NCI-H2171 treated with DMSO at 0.1 percent for 48 hours (cell line): ENCODE results near the gene NOS2.
"Not testable (repeated sequence)": the region's sequence is repeated elsewhere in the genome, so short reads cannot be mapped to it uniquely, and the experiment has no call there.

Experiments
- DNase-seq: peaks from one replicate; lab custom pipeline; 2025; lab: John Stamatoyannopoulos, UW

The NOS2 gene

DNA sequence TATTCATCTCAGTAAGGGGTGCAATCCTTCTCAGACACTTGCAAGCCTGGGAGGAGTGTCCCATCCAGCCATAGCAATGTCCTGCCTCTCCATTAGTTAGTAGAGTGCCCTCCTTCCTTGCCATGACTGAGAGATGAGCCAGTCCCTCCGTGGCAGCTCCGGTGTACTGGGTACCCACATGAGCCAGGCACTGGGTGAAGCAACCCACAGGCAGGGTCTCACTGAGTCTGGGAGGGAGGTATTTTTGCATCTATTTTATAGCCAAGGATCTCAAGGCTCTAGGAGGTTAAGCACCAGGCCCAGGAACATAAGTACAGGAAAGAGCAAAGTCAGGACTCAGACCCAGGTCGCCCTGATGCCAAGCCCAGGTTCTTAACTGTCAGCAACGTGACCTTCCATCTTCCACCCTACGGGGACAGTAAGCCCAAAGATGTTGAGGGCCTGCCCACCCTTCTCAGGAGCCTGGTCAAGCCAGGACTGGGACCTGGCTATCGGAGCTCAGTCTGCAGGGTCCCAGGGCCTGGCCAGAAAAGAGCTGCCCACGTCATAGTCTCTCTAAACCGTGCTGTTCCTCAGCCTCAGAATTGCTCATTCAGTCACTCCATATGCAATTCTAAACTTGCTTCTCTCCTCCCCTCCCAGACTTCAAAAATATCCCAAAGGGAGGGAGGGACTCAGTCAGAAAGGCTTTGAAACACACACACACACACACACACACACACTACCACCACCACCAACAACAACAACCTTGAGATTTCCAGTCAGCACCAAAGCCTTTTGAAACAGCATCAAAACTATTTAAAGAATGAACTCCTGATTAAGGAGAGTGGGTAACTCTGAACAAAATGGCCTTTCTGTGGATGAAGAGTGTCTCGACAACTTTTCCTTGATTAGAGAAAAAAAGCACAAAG lies 16.6 kb downstream of the NOS2 start:
- DNase-seq: no peak

DNA sequence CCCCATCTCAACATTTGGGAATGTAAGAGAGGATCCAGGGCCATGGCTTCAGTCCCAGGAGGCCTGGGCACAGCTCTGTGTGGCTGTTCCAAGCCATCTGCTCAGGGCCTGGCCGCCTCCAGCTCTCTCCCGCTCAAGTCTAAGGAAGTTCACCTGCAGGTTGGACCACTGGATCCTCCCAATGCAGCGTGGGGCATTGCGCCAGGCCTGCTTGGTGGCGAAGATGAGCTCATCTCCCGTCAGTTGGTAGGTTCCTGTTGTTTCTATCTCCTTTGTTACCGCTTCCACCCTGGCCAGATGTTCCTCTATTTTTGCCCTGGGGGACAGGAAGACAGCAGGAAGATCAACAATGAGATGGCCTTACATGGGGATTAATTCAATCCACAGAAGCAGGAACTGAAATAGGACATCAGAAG lies 17.5 kb downstream of the NOS2 start:
- DNase-seq: peak; percentile 48

DNA sequence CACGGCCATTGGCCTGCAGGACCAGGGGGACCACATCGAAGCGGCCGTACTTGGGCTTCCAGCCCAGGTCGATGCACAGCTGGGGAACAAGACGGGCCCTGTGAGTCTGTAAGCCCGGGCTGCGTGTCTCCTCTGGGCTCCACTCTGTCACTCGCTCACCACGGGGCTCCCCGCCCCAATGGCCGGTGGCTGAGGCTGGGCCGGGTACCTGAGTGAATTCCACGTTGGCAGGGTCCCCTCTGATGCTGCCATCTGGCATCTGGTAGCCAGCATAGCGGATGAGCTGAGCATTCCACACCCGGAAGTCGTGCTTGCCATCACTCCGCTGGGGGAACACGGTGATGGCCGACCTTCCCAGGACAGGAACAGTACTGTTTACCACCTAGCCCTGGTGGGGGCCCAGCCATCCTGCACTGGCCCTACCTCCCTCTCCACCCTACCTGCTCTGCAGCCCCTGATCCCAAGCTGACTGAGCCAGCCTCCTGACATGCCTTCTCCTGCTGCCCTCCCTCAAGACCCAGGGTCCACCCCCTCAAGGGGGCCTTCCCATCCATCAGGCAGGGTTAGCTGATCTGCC lies 19.4 kb downstream of the NOS2 start:
- DNase-seq: no peak

- no peak for DNase-seq
Measured at GRCh38 chr17:27780092-27780827, 20.1 kb downstream of the NOS2 start.

GRCh38 chr17:27778183-27778582 lies 22.1 kb downstream of the NOS2 start:
- DNase-seq: no peak

- no peak for DNase-seq
Measured at GRCh38 chr17:27776882-27777624, 23.3 kb downstream of the NOS2 start.

GRCh38 chr17:27771586-27771985 lies 28.7 kb downstream of the NOS2 start:
- no peak for DNase-seq

DNA sequence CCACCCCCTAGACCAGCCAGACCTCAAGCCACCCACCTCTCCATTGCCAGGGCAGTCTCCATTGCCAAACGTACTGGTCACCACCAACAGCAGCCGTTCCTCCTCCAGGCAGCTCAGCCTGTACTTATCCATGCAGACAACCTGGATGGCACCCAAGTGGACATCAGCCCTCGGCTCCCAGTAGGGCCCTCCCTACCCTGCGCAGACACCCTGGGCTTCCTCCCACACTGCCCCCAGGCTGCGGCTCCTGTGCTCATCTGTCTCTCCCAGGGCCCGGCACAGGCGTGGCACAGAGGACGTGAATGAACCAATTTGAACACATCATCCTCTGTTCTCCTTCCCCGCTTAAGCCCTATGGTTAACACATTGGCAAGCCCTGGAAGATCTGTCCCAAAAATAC lies 29.5 kb downstream of the NOS2 start:
- no peak for DNase-seq

- DNase-seq: no peak
Measured at GRCh38 chr17:27768858-27769410, 31.4 kb downstream of the NOS2 start.

GRCh38 chr17:27766438-27766837 lies 33.9 kb downstream of the NOS2 start:
- no peak for DNase-seq

- no peak for DNase-seq
Measured at GRCh38 chr17:27765353-27765752, 35.0 kb downstream of the NOS2 start.

- no peak for DNase-seq
Measured at GRCh38 chr17:27764589-27764988, 35.7 kb downstream of the NOS2 start.

DNA sequence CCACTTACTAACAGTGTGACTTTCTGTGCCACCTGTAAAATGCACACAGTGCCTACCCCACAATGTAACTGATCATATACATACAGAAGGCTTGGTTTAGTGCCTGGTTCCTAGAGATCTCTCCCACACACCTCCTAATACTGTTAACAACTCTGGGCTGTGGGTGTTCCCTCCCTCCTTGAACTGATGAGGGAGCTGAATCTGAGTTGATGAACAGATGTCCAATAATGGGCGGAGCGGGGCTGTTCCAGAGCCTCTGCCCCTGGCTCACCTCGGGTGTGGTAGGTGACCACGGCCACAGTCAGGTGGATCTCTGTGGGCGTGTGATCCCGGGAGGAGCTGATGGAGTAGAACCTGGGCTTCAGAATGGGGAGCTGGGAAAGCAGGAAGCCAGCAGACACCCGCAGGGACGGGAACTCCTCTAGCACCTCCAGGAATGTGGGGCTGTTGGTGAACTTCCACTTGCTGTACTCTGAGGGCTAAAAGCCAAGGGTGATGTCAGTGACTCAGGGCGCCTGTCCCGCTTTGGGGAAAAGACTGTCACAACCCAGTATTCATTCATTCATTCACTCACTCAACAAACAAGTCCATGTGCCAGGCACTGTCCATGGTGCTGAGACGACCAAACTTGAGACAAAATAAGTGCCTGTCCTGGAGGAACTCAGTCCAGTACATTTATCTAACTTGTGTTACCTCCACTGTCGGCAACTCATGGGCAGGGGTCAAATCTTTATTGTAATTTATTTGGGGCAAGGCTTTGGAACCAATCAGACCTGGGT lies 37.6 kb downstream of the NOS2 start:
- DNase-seq: no peak

- DNase-seq: not testable (repeated sequence)
Measured at GRCh38 chr17:27760931-27761330, 39.4 kb downstream of the NOS2 start.

DNA sequence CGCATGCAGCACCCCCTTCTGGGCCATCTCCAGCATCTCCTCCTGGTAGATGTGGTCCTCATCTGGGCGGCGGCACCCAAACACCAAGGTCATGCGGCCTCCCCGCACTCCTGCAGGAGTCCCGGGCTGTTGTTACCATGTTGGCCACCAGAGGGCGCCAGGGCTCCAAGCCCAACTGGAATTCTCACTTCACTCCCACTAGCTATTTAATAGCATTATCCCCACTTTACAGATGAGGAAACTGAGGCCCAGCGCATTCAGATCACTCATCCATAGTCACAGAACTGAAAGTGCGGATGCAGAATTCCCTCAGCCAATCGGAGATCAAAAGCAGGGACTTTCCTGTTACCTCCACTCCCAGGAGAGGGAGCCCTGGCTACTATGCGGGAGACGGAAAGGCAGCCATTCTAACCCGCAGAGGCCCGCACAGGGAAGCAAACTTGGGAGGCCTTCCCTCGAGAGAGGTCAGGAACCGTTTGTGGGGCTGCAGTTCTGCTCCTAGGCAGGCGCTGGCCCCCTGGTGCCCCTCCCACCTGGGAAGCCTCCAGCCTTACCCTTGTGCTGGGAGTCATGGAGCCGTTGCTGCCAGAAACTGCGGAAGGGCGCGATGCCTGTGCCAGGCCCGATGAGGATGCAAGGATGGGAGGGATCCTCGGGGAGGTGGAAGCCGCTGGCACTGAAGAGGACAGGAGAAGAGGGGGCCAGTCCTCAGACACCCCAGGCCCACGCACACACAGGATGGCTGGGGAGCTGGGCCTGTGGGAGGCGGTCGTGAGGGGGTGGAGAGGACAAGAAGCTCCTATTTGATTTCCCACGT lies 40.1 kb downstream of the NOS2 start:
- DNase-seq: peak; percentile 30

DNA sequence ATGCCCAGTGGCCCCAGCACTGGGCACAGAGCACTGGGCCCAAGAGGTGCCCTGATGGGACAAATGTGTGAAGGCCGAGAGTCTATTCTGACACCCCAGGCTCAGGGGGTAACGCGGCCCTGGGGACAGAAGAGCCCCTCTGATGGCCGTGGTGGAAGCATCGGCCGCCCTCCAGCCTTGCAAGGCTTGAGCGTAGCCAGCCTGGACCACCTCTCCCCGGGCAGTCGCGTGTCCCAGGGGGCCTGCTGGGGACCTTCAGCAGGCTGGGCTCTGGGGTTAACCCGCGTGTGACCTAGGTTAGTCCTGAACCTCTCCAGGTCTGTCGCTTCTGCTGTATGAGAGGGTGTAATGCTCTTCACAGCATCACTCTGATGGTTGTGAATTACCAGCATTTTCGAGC lies 40.8 kb downstream of the NOS2 start:
- DNase-seq: no peak

DNA sequence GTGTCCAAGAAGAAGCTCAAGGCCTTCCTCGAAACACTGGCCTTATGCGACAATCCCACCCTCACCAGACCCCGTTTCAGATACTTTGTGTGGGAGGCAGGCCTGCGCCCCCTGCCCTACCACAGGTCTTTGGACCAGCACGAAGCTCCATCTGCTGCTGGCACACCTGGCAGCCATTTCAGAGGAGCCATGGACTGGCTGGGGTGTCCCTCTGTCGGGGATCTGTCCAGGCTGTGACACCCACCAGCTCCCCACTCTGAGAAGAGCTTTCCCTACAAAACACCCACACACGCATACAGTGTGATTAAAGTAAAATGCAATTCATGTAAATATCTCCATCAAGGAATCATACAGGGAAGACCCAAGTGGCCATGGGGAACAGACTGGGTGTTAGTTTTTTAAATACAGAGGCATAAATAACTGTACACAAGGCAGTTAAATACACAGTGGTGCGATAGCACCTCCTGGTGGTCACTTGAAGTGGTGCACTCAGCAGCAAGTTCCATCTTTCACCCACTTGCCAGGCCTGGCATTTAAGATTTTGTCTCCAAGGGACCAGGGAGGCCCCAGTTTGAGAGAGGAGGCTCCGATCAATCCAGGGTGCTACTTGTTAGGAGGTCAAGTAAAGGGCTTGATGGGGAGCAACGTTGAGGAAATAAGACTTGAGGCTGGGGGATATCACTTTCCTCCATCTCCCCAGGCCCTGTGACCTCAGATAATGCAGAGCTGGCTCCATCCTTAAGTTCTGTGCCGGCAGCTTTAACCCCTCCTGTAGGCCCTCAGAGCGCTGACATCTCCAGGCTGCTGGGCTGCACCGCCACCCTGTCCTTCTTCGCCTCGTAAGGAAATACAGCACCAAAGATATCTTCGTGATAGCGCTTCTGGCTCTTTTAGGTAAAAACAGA lies 43.6 kb downstream of the NOS2 start:
- DNase-seq: no peak

DNA sequence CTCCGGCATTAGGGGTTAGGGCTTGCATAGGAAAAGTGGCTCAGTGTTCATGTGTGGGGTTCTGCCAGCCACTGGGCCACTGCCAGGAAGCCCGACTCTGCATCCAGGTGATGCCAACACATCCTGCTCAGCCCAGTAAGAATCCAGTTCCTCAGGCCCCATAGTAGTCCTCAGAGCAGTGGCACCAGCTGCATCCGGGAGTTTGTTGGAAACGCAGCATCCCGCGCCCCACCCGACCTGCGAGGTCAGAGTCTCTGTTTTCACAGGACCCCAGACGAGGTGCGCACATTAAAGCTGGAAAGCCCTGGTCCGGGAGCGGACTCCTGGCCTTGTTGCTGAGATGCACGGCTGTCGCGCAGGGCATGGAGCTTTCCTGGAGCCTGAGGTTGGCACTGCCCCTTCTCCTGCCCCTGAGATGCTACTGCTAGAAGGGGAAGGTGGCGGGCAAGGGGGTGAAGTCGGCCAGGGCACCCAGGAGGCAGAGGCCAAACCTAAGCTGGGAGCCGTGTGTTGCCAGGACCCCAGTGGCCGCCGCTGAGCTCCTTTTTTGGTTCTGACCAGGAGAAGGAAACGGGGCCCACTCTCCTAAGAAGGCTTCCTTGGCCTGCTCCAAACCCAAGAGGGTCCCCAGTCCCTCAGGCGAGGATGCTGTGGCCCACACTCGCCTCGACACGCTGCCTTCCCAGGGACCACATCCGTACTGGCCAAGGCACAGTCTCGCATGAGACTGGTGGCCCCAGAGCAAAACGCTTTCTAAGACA lies 44.4 kb downstream of the NOS2 start:
- DNase-seq: no peak
